DOHH2 (cell line): Measurements from ENCODE around the gene SSPN.

ENCODE experiments used
- H3F3A ChIP-seq: fragments of 200-600 bp; sonication (generic), shearing (Covaris generic); 2 replicates; pipeline ENCODE4 v1.6.0; 2016; ENCODE audit warnings: antibody characterized with exemption, mild to moderate bottlenecking; ENCODE audit not compliant: control insufficient read depth, insufficient read depth
- H3K27ac ChIP-seq: fragments of 200-600 bp; sonication (generic); 2 replicates; pipeline ENCODE4 v1.5.1; 2014; ENCODE audit warnings: low read depth, mild to moderate bottlenecking, low read length, moderate library complexity
- H3K27me3 ChIP-seq: fragments of 200-600 bp; sonication (generic); 2 replicates; pipeline ENCODE4 v1.6.1; 2014; ENCODE audit warnings: mild to moderate bottlenecking, low read length, mixed read lengths; ENCODE audit not compliant: control insufficient read depth
- H3K36me3 ChIP-seq: fragments of 200-600 bp; sonication (generic); 2 replicates; pipeline ENCODE4 v1.6.1; 2014; ENCODE audit warnings: mild to moderate bottlenecking, low read length, moderate library complexity, mixed read lengths; ENCODE audit not compliant: control insufficient read depth
- H3K4me1 ChIP-seq: fragments of 200-600 bp; sonication (generic); 2 replicates; pipeline ENCODE4 v1.6.1; 2014; ENCODE audit warnings: mild to moderate bottlenecking, low read length, mixed read lengths; ENCODE audit not compliant: control insufficient read depth
- H3K4me2 ChIP-seq: fragments of 200-600 bp; sonication (generic); 2 replicates; pipeline ENCODE4 v1.6.0; 2014; ENCODE audit warnings: mild to moderate bottlenecking, low read length, moderate library complexity
- H3K4me3 ChIP-seq: fragments of 200-600 bp; sonication (generic); 2 replicates; pipeline ENCODE4 v1.5.1; 2014; ENCODE audit warnings: mild to moderate bottlenecking, low read length, mixed read lengths
- H3K79me2 ChIP-seq: fragments of 200-600 bp; sonication (generic); 2 replicates; pipeline ENCODE4 v1.6.1; 2014; ENCODE audit warnings: mild to moderate bottlenecking, low read length, mixed read lengths; ENCODE audit not compliant: control insufficient read depth
- H3K9me2 ChIP-seq: fragments of 200-600 bp; sonication (generic); replicated peaks from 2 replicates; pipeline ENCODE4 v1.6.1; 2014; ENCODE audit warnings: mild to moderate bottlenecking, low read length, mixed read lengths; ENCODE audit not compliant: control insufficient read depth
- H3K9me3 ChIP-seq: fragments of 200-600 bp; sonication (generic); 2 replicates; pipeline ENCODE4 v1.6.1; 2014; ENCODE audit warnings: antibody characterized with exemption, low read length, mixed read lengths; ENCODE audit not compliant: control insufficient read depth, insufficient read depth
- H4K20me1 ChIP-seq: fragments of 200-600 bp; sonication (generic); 2 replicates; pipeline ENCODE4 v1.6.0; 2014; ENCODE audit warnings: low read depth, mild to moderate bottlenecking, antibody characterized with exemption, low read length, moderate library complexity; ENCODE audit not compliant: control insufficient read depth, insufficient read depth
- CTCF ChIP-seq: fragments of 200-600 bp; sonication (generic); IDR thresholded peaks from one replicate; pipeline ENCODE4 v1.5.1; 2014; ENCODE audit warnings: antibody characterized with exemption, mild to moderate bottlenecking, low read depth, low read length; ENCODE audit not compliant: poor library complexity, severe bottlenecking
- EZH2phosphoT487 ChIP-seq: fragments of 200-600 bp; sonication (generic); IDR thresholded peaks from 2 replicates; pipeline ENCODE4 v1.6.1; 2017; ENCODE audit warnings: borderline replicate concordance, mild to moderate bottlenecking, antibody characterized with exemption, low read length, moderate library complexity, mixed read lengths

Gene SSPN

DNA sequence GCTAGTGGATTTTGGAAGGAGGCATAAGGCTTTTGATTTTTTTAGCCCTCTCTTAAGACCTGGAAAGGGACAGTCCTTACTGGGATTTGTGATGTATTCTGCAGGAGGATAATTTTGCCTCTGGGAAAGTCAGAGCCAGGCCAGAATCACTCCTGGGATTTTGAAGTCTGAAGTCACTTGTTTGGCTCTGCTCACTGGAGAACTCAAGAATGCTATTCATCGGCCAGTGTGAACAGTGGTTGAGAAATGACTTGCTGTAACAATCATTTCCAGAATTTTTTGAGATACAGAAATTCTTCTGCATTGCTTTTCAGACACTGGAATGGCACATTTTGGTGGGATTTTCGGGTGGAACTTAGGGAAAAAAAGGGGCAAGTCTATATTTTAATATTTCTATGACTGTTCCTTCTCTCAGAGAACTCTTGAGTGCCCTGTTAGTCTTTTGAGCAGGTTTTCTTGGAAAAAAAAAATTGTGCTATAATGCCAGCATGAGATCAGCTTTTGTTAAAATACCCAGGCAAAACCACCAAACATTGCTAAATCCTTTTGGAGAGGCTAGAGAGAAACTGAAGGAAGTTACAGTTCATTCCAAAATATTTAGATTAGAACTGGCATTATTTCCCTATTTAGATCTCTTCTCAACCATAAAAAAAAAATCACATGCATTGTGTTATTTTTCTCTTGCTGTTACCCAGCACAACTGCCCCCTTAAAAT, 44.5 kb upstream of the SSPN start:
- peaks cover 5% of the 10 kb centered on the region for H3F3A ChIP-seq
- peaks cover 82% of the 10 kb centered on the region for H3K27me3 ChIP-seq
- TF ChIP-seq EZH2phosphoT487: no peak
- TF ChIP-seq CTCF: no peak
- H3K36me3 ChIP-seq: no peaks in the 10 kb centered on the region
- no peaks in the 10 kb centered on the region for H3K9me3 ChIP-seq
- no peaks in the 10 kb centered on the region for H3K9me2 ChIP-seq
- H3K27ac ChIP-seq: no peak overlapping the region
- H3K4me3 ChIP-seq: no peak overlapping the region
- H4K20me1 ChIP-seq: no peaks in the 10 kb centered on the region
- peaks cover 11% of the 10 kb centered on the region for H3K4me1 ChIP-seq
- no peak overlapping the region for H3K4me2 ChIP-seq
- H3K79me2 ChIP-seq: no peaks in the 10 kb centered on the region

GRCh38 chr12:26152507-26153102, 42.8 kb upstream of the SSPN start:
- Histone ChIP-seq H3K27ac (no peak overlapping the region), H3K4me3 (no peak overlapping the region), H3F3A (peaks cover 21% of the 10 kb centered on the region), H3K4me2 (no peak overlapping the region), H3K9me3 (no peaks in the 10 kb centered on the region), H4K20me1 (no peaks in the 10 kb centered on the region), H3K79me2 (no peaks in the 10 kb centered on the region), H3K4me1 (peaks cover 28% of the 10 kb centered on the region), H3K9me2 (no peaks in the 10 kb centered on the region), H3K36me3 (no peaks in the 10 kb centered on the region), H3K27me3 (peaks cover 74% of the 10 kb centered on the region)
- TF ChIP-seq EZH2phosphoT487: no peak
- no peak for TF ChIP-seq CTCF

DNA sequence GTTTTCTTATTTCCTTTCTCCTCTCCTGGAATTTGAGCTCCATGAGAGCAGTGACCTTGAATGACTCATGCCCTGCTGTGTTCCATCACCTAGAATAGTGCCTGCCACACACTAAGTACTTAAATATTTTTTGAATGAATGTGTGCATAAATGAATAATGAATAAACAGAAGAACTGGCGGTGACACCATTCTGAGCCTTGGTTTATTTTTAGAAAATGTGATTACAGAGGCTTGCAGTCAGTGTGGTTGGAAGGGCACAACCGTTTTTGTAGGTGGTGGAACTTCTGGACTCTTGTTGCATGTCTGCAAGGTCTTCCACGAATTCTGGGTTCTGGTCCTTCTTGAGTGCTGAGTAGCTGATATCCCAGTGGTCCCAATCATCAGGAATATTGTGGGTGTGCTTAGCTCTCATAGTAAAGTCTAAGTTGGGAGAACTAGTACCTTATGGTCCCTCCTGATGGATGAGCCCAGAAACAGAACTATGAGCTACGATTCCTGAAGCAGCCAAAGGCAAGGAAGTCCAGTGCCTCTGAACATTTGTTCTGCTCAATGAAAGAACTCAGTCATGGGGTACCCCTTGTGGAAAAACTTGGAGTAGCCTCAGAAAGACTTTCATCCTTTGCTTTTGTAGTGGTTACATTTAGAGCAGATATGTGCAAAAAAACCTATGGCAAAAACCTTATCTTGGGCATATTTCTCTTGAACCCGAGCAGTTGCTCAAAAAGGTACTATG, 41.8 kb upstream of the SSPN start:
- H4K20me1 ChIP-seq: no peaks in the 10 kb centered on the region
- peaks cover 36% of the 10 kb centered on the region for H3K4me1 ChIP-seq
- no peak overlapping the region for H3K27ac ChIP-seq
- H3K9me2 ChIP-seq: no peaks in the 10 kb centered on the region
- H3K36me3 ChIP-seq: no peaks in the 10 kb centered on the region
- no peaks in the 10 kb centered on the region for H3K79me2 ChIP-seq
- peaks cover 21% of the 10 kb centered on the region for H3F3A ChIP-seq
- TF ChIP-seq EZH2phosphoT487 (no peak), CTCF (no peak)
- no peaks in the 10 kb centered on the region for H3K9me3 ChIP-seq
- H3K4me2 ChIP-seq: no peak overlapping the region
- no peak overlapping the region for H3K4me3 ChIP-seq
- peaks cover 75% of the 10 kb centered on the region for H3K27me3 ChIP-seq
